Adrenal gland (tissue), 12 donors: Measurements from ENCODE around the gene CEP104. TPM values are rescaled to one million over a fixed set of nuclear protein-coding genes. Genes with fewer than 3 reads are reported as not detected.

Experiments used
- DNase-seq, 7 donors: peaks; one replicate each; pipeline ENCODE4 v3.0.0-alpha.2; 2019 to 2020
- H3K27ac ChIP-seq, 5 donors: fragments of 200-600 bp; sonication (generic) in 4 of 5; 1 replicate in 3 of 5; 2 replicates in 2 of 5; pipeline versions ENCODE4 v1.5.1 to v1.8.0; 2016 to 2020; ENCODE audit warnings: mild to moderate bottlenecking in 1 of 5
- H3K27me3 ChIP-seq: fragments of 200-600 bp; 2 replicates; pipeline ENCODE4 v1.8.0; 2021
- H3K36me3 ChIP-seq, 2 donors: fragments of 200-600 bp; replicated peaks in 1 of 2; 1 replicate in 1 of 2; 2 replicates in 1 of 2; pipeline versions ENCODE4 v1.5.1 to v1.8.0; 2018 to 2022
- H3K4me1 ChIP-seq, 2 donors: fragments of 200-600 bp; replicated peaks in 1 of 2; 1 replicate in 1 of 2; 2 replicates in 1 of 2; pipeline versions ENCODE4 v1.5.1 to v1.8.0; 2018 to 2021
- H3K4me3 ChIP-seq, 4 donors: fragments of 200-600 bp; sonication (generic) in 3 of 4; one replicate each; pipeline ENCODE4 v1.5.1; 2016 to 2018
- H3K9me3 ChIP-seq, 3 donors: fragments of 200-600 bp; sonication (generic) in 1 of 3; replicated peaks in 1 of 3; 1 replicate in 2 of 3; 2 replicates in 1 of 3; pipeline versions ENCODE4 v1.5.1 to v1.8.0; 2016 to 2021
- CTCF ChIP-seq, 6 experiments: fragments of 450-650 bp in 4 of 6; fragments of 200-600 bp in 2 of 6; sonication (generic) in 1 of 6; IDR thresholded peaks; 1 replicate in 5 of 6; 2 replicates in 1 of 6; pipeline versions ENCODE4 v1.5.1 to v1.8.0; 2016 to 2021; ENCODE audit warnings: antibody characterized with exemption in 6 of 6, mild to moderate bottlenecking in 2 of 6, moderate library complexity in 1 of 6
- POLR2A ChIP-seq, 2 donors: fragments of 450-650 bp; IDR thresholded peaks; one replicate each; pipeline ENCODE4 v1.6.1; 2017; ENCODE audit warnings: antibody characterized with exemption in 2 of 2, mild to moderate bottlenecking in 2 of 2, moderate library complexity in 1 of 2
- WGBS, 4 donors: extraction: QIAGEN DNeasy Blood & Tissue Kit in 2 of 4; methylation state at CpG; one replicate each; pipeline versions ENCODE4 v1.1.5 to v1.1.7; 2013 to 2017; 5-methylcytosine and 5-hydroxymethylcytosine counted together
- intact Hi-C, 2 donors: fragments of 100-400 bp; cut with DNase I; formaldehyde crosslinking; loops; one replicate each; pipeline versions ENCODE4 v1.14.1 to v1.15.0; 2022 to 2023
- polyA plus RNA-seq, 3 donors: library from polyadenylated mRNA; stranded (reverse); fragments of 200-250 nt in 2 of 3; fragments of 350-450 nt in 1 of 3; fragmentation: Illumina TruSeq in 1 of 3; extraction: RNeasy Lipid Tissue Mini Kit (QIAGEN cat#74804) in 1 of 3; gene quantifications; one replicate each; pipeline ENCODE4 v1.2.3, GENCODE V29; 2013 to 2014
- total RNA-seq, 9 donors: library from RNA; depleted of rRNA in 4 of 9; stranded (reverse); fragments of >200 nt in 4 of 9; fragments of 120-200 nt in 1 of 9; fragmentation: NEBNext Ultra II Directional in 1 of 9; extraction: Animal tissue kit (Norgen Biotek cat#: 25700) in 1 of 9; gene quantifications; one replicate each; pipeline versions ENCODE4 v1.1.0 to v1.2.4, GENCODE V29; 2013 to 2023
- donor health status: healthy with polysubstance abuse.
- donor health status: Bipolar disorder and iron deficiency.
- donor health status: DM: yes; HTN: yes; CAD: no.
- donor health status: DM: no; HTN: no; CAD: no.
- donor health status: DM: no; HTN: no; CAD: no.
- donor health status: DM: yes; HTN: yes; CAD: no.

Gene CEP104
- total and polyA plus RNA-seq, 12 donors: 13.6 to 80.9 (median 38.1) TPM

DNA sequence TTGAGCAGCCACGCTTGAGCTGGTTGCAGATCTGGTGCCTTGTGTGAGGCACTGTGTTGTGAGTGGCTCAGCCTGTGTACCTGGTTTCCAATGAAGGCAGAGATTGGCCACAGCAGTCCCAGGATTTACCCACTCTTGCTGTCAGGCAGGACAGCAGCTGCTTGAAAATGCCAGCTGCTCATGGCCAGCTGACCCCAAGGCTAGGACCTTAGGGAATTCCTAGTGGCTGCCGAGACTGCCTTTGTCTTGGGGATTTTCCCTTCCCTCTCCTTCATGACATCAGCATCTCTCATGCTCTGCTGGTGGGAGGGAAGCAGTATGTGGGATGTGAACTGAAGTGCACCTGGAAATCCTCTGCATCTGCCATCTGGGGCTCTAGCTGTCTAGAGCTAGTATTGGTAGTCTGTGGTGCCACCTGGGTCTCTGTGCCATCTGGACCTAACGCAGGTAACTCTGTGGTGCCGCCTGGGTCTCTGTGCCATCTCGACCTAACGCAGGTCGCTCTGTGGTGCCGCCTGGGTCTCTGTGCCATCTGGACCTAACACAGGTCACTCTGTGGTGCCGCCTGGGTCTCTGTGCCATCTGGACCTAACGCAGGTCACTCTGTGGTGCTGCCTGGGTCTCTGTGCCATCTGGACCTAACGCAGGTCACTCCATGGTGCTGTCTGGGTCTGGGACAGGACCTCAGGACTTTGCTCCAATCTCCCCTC, 56.9 kb downstream of the CEP104 start:
- Histone ChIP-seq H3K4me3 (no peak overlapping the region), H3K27me3 (no peaks in the 10 kb centered on the region), H3K36me3 (no peaks in the 10 kb centered on the region), H3K27ac (no peak overlapping the region), H3K4me1 (peaks cover 6 to 11% of the 10 kb centered on the region in 2 donors), H3K9me3 (no peaks in the 10 kb centered on the region)
- TF ChIP-seq CTCF (IDR thresholded peaks at IDR 0.05): no peak
- TF ChIP-seq POLR2A (IDR thresholded peaks at IDR 0.05): no peak
- intact Hi-C loops: loop anchor here in 1 of 2 donors (10.0 kb wide), 1 partner anchor 55 kb away; no protein-coding TSS in a partner anchor
- 61 to 84% (median 69%) methylated on average over 2 to 11 of the region's 11 CpGs for WGBS, 4 donors
- no peak for DNase-seq

- Histone ChIP-seq H3K27me3 (no peaks in the 10 kb centered on the region), H3K4me3 (peak within 1 kb of the TSS; percentile 70 to 100 (median 84)), H3K9me3 (no peaks in the 10 kb centered on the region), H3K4me1 (peaks cover 25 to 36% of the 10 kb centered on the region in 2 donors), H3K27ac (peak within 1 kb of the TSS in 4 of 5 donors; percentile 65 to 90 (median 67)), H3K36me3 (no peaks in the 10 kb centered on the region)
- intact Hi-C loops: loop anchor here in 1 of 2 donors (10.0 kb wide), 1 partner anchor 52 kb away; no protein-coding TSS in a partner anchor
- WGBS, 4 donors: 3 to 7% (median 4%) methylated on average over 26 to 60 of the region's 60 CpGs
- peak in 3 of 6 experiments; percentile 2 to 16 (median 11) for TF ChIP-seq CTCF (IDR thresholded peaks at IDR 0.05)
- peak; percentile 44 to 79 for TF ChIP-seq POLR2A (IDR thresholded peaks at IDR 0.05)
- DNase-seq: peak; percentile 93 to 96 (median 95)
Measured at GRCh38 chr1:3796215-3797061, 60.6 kb downstream of the CEP104 start, which contains the start of gene LRRC47. Gene LRRC47, minus strand, starts transcription at chr1:3796498. Its CDS starts 22 bp downstream, at chr1:3796476.

DNA sequence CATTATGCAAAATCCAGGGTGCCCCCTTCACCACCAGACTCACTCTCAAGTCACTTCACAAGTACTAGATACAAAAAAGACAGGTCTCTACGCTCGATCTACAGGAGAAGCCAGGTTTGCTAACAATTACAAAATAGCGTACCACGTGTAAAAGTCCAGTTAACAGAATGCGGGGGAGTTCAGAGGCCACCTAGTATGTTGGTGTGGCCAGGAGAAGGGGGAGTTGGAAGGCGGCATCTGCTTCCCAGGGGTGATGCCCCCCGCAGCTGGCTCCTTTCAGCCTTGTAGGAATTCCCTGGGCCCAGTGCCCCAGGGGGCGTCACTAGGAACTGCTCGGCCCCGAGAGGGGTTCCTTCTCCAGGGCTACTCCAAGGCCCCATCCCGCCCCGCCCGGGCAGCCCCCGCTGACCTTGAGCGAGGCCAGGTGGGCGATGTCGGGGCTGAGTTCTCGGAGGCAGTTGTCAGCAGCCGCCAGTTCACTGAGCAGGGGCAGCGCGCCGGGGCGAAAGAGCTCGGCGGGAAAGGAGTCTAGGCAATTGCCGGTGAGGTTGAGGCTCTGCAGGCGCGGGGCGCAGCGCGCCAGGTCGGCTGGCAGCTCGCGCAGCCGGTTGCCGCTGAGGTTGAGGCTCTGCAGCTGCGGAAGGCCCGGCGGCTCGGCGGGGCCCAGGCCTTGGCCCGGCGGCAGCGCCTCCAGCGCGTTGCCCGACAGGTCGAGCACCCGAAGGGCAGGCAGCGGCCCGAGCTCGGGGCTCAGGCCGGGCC, 61.4 kb downstream of the CEP104 start:
- intact Hi-C loops: loop anchor here in 1 of 2 donors (10.0 kb wide), 1 partner anchor 51 kb away; no protein-coding TSS in a partner anchor
- 3 to 26% (median 10%) methylated on average over 10 to 53 of the region's 53 CpGs for WGBS, 4 donors
- Histone ChIP-seq H3K27me3 (no peaks in the 10 kb centered on the region), H3K36me3 (no peaks in the 10 kb centered on the region), H3K9me3 (no peaks in the 10 kb centered on the region), H3K27ac (peak overlapping the region in 4 of 5 donors; percentile 65 to 90 (median 67)), H3K4me3 (peak overlapping the region; percentile 70 to 100 (median 84)), H3K4me1 (peaks cover 25 to 36% of the 10 kb centered on the region in 2 donors)
- DNase-seq: no peak
- TF ChIP-seq CTCF (IDR thresholded peaks at IDR 0.05) (no peak), POLR2A (IDR thresholded peaks at IDR 0.05) (no peak)
